HepG2 (cell line): ENCODE data around the gene SQSTM1. TPM values are rescaled to one million over a fixed set of nuclear protein-coding genes. Genes with fewer than 3 reads are reported as not detected.

ENCODE experiments used
- CAMTA2 ChIP-seq: sonication (generic); formaldehyde crosslinking; IDR thresholded peaks from 2 replicates; pipeline ENCODE4 v1.4.0; 2020; ENCODE audit warnings: mild to moderate bottlenecking, missing genetic modification reagents, borderline replicate concordance
- HNF1A ChIP-seq, 2 experiments: sonication (generic) in 1 of 2; formaldehyde crosslinking in 1 of 2; IDR thresholded peaks; 2 replicates each; pipeline versions ENCODE4 v1.4.0 to v1.6.1; 2016 to 2020; ENCODE audit warnings: borderline replicate concordance in 1 of 2, low read depth in 1 of 2, mild to moderate bottlenecking in 1 of 2, missing genetic modification reagents in 1 of 2
- HOXD1 ChIP-seq: sonication (generic); formaldehyde crosslinking; IDR thresholded peaks from 2 replicates; pipeline ENCODE4 v1.5.0; 2020; ENCODE audit warnings: missing genetic modification reagents
- MBD4 ChIP-seq: IDR thresholded peaks from 2 replicates; pipeline ENCODE4 v1.6.1; 2012; ENCODE audit warnings: low read length, inconsistent platforms, borderline replicate concordance
- MTF1 ChIP-seq: sonication (generic); formaldehyde crosslinking; IDR thresholded peaks from 2 replicates; pipeline ENCODE4 v1.5.0; 2020; ENCODE audit warnings: missing genetic modification reagents
- NR2C2 ChIP-seq: sonication (generic); formaldehyde crosslinking; IDR thresholded peaks from 2 replicates; pipeline ENCODE4 v1.4.0; 2020; ENCODE audit warnings: missing genetic modification reagents, mild to moderate bottlenecking, moderate library complexity, borderline replicate concordance
- PHB2 ChIP-seq: fragments of 450-650 bp; IDR thresholded peaks from 2 replicates; pipeline ENCODE4 v1.6.1; 2018; ENCODE audit not compliant: partially characterized antibody
- SATB2 ChIP-seq: sonication (generic); formaldehyde crosslinking; IDR thresholded peaks from 2 replicates; pipeline ENCODE4 v1.5.0; 2020; ENCODE audit warnings: missing genetic modification reagents
- ZNF136 ChIP-seq: sonication (generic); formaldehyde crosslinking; IDR thresholded peaks from 2 replicates; pipeline ENCODE4 v1.8.1; 2022; ENCODE audit warnings: low read depth, mild to moderate bottlenecking, moderate library complexity, missing genetic modification reagents
- ZNF670 ChIP-seq: sonication (generic); formaldehyde crosslinking; IDR thresholded peaks from 2 replicates; pipeline ENCODE4 v1.8.0; 2022; ENCODE audit warnings: mild to moderate bottlenecking, missing genetic modification reagents, borderline replicate concordance
- ZSCAN5A ChIP-seq: sonication (generic); formaldehyde crosslinking; IDR thresholded peaks from 2 replicates; pipeline ENCODE4 v1.8.0; 2022; ENCODE audit warnings: mild to moderate bottlenecking, missing genetic modification reagents, borderline replicate concordance
- polyA plus RNA-seq, 8 experiments: library from polyadenylated mRNA; depleted of rRNA in 3 of 8; stranded (reverse) in 7 of 8; unstranded in 1 of 8; fragments of >200 nt; fragmentation: Illumina TruSeq in 4 of 8; extraction: Trizol in 4 of 8; gene quantifications; 2 replicates each; pipeline versions ENCODE4 v1.2.1 to v1.2.3, GENCODE V29; 2011 to 2016; ENCODE audit warnings: low read depth in 4 of 8, missing spikeins in 1 of 8, mixed read lengths in 1 of 8; ENCODE audit not compliant: insufficient read depth in 1 of 8
- total RNA-seq, 5 experiments: library from RNA; depleted of rRNA; stranded (reverse); fragments of >200 nt; fragmentation: Illumina TruSeq; extraction: Trizol; gene quantifications; 2 replicates each; pipeline ENCODE4 v1.2.3, GENCODE V29; 2016; ENCODE audit warnings: low read depth in 1 of 5
- TF ChIP-seq, protein P1 (sequence below): sonication (generic); formaldehyde crosslinking; IDR thresholded peaks from 2 replicates; pipeline ENCODE4 v1.8.0; 2023; ENCODE audit warnings: mild to moderate bottlenecking, missing genetic modification reagents
- TF ChIP-seq, protein P2 (sequence below): sonication (generic); formaldehyde crosslinking; IDR thresholded peaks from 2 replicates; pipeline ENCODE4 v1.5.0; 2020; ENCODE audit warnings: mild to moderate bottlenecking, missing genetic modification reagents
- TF ChIP-seq, protein P3 (sequence below): sonication (generic); formaldehyde crosslinking; IDR thresholded peaks from 2 replicates; pipeline ENCODE4 v1.4.0; 2020; ENCODE audit warnings: missing genetic modification reagents

The SQSTM1 gene
- total and polyA plus RNA-seq, 2 of the 13 experiments (the other 11 are each of a cell fraction or from before 2014, with no cell fraction given), result 90.9 to 160 TPM

DNA sequence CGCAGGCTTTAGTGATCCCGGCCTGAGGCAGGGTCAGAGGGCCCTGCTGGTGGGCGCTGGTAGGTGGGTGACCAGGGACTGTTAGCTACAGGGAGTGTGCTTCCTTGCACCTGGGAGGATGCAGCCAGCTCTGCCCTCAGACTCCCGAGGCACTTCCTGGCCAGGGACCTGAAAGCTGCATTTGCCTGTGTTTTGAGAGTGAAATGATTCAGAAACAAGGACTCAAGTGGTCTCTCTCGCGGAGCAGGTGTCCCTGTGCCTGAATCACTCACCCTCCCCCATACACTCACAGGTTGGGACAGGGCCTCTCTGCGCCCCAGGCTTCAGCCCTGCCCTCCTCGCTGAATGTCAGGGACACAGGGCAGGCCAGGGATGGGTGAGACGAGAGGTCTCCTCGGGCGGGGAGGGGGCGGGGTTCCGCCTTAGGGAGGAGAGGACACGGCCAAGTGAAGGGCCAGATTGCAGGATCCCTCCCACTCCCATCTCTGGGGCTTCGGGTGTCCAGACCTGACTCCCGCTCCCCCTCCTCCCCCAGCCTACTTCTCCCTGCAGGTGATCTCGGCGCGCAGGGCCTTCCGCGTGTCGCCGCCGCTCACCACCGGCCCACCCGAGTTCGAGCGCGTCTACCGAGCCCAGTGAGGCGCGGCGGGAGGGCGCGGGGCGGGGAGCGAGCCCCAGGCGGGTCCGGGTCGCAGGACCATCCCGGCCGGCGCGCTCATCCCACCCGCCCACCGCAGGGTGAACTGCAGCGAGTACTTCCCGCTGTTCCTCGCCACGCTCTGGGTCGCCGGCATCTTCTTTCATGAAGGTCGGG, 25.4 kb upstream of the SQSTM1 start (continued):
- no peak for TF ChIP-seq HNF1A (IDR thresholded peaks at IDR 0.05; ENCODE audit: low read depth)
- TF ChIP-seq HNF1A (CRISPR knock-in tag; IDR thresholded peaks at IDR 0.05; ENCODE audit: borderline replicate concordance), result 0 out of 2 replicates have a peak, but pooled peaks have one; percentile 6
- TF ChIP-seq ZNF136 (CRISPR knock-in tag), result no peak
- TF ChIP-seq PHB2, result no peak
- no peak for TF ChIP-seq NR2C2 (CRISPR knock-in tag)
- TF ChIP-seq MTF1, result no peak
- no peak for TF ChIP-seq SATB2 (CRISPR knock-in tag)
- TF ChIP-seq ZSCAN5A (CRISPR knock-in tag), result no peak
- TF ChIP-seq, protein P1, sequence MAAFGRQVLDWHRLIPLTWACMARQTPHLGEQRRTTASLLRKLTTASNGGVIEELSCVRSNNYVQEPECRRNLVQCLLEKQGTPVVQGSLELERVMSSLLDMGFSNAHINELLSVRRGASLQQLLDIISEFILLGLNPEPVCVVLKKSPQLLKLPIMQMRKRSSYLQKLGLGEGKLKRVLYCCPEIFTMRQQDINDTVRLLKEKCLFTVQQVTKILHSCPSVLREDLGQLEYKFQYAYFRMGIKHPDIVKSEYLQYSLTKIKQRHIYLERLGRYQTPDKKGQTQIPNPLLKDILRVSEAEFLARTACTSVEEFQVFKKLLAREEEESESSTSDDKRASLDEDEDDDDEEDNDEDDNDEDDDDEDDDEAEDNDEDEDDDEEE (CRISPR knock-in tag), result no peak; the same call in 1 of the 2 replicates
- TF ChIP-seq ZNF670 (CRISPR knock-in tag), result no peak
- TF ChIP-seq HOXD1 (CRISPR knock-in tag), result no peak
- TF ChIP-seq, protein P2, sequence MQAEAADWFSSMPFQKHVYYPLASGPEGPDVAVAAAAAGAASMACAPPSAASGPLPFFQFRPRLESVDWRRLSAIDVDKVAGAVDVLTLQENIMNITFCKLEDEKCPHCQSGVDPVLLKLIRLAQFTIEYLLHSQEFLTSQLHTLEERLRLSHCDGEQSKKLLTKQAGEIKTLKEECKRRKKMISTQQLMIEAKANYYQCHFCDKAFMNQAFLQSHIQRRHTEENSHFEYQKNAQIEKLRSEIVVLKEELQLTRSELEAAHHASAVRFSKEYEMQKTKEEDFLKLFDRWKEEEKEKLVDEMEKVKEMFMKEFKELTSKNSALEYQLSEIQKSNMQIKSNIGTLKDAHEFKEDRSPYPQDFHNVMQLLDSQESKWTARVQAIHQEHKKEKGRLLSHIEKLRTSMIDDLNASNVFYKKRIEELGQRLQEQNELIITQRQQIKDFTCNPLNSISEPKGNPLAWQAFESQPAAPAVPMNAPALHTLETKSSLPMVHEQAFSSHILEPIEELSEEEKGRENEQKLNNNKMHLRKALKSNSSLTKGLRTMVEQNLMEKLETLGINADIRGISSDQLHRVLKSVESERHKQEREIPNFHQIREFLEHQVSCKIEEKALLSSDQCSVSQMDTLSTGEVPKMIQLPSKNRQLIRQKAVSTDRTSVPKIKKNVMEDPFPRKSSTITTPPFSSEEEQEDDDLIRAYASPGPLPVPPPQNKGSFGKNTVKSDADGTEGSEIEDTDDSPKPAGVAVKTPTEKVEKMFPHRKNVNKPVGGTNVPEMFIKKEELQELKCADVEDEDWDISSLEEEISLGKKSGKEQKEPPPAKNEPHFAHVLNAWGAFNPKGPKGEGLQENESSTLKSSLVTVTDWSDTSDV (CRISPR knock-in tag), result no peak
- TF ChIP-seq, protein P3, sequence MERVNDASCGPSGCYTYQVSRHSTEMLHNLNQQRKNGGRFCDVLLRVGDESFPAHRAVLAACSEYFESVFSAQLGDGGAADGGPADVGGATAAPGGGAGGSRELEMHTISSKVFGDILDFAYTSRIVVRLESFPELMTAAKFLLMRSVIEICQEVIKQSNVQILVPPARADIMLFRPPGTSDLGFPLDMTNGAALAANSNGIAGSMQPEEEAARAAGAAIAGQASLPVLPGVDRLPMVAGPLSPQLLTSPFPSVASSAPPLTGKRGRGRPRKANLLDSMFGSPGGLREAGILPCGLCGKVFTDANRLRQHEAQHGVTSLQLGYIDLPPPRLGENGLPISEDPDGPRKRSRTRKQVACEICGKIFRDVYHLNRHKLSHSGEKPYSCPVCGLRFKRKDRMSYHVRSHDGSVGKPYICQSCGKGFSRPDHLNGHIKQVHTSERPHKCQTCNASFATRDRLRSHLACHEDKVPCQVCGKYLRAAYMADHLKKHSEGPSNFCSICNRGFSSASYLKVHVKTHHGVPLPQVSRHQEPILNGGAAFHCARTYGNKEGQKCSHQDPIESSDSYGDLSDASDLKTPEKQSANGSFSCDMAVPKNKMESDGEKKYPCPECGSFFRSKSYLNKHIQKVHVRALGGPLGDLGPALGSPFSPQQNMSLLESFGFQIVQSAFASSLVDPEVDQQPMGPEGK (CRISPR knock-in tag), result no peak
- TF ChIP-seq CAMTA2 (CRISPR knock-in tag), result peak; percentile 26; the same call in 1 of the 2 replicates
- TF ChIP-seq MBD4, result no peak
